Activated CD8-positive, alpha-beta memory T cell treated with anti-CD3 and anti-CD28 coated beads, Interleukin-2, amount 50 U/mL, for 1 hour (primary cell): ENCODE results near the gene COL25A1.
"Not testable (repeated sequence)": the region's sequence is repeated elsewhere in the genome, so short reads cannot be mapped to it uniquely, and the experiment has no call there.

ENCODE experiments used
- DNase-seq: peaks from one replicate; pipeline ENCODE4 v3.0.0-alpha.2; 2020; ENCODE audit errors: extremely low read depth

The COL25A1 gene

DNA sequence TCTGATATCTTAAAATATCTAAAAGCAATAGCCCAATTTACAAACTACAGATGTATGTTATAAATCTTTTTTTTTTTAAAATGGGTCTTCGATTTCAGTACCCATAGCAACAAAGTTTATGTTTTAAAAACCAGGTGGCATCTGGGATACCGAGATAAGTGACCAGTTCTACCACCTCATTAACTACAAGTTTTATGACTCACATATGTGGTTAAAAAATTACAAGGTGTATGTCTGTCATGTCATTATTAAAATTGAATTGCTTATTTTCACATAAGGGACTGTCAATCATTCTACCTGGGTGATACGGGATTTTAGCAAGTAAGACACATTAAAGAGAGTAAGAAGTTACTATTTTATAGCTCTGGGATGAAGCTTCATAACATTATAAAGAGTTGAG is 347.6 kb downstream of the COL25A1 start:
- no peak for DNase-seq

DNA sequence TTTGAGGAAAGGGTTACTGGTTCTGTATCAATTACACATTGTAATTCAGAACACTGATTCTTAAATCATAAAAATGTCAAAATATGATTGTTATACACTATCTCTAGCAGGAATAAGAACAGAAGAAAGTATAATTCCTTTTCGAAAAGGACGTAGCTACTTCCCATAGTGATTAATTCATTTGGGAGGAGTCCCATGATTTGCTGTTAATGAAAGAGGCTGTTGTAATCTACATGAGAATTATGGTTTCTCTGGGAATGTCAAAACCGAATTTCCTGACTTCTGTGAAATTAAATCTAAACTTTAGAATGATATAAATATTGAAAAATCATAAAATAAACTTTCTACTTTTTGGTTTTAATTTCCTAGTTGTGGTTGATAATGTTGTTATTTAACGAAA is 348.5 kb downstream of the COL25A1 start:
- DNase-seq: no peak

DNA sequence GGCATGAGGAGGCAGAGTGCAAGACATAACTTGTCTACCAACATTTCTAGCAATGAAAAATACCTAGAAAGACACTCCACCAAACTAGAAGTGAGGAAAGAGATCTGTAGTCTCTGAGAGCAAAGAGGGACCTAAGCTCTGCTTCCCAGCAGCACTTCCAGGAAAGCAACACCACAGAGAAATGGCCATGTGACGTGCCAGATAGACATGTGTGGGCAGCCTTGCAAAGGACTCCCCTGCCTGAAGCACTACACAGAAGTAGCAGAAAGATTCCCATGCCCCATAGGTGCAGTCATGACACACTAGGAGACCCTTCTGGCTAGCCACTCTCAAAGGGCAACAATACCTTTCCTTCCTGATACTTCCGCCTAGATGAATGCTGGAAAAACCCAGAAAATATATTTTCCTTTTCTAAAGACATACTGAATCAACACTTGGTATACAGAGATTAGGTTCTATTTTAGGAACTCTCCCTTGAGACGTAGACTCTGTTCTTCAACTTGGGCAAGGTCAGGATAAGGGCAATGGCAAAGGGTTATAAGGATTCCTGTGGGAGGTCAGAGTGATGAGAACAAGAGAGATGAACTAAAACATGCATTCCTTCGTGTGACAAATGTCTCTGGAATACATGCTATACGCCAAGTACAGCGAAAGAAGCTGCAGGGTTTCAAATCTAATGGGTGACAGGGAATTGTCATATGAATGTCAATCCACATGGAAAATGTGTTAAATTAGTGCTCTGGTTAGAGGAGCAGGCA is 352.1 kb downstream of the COL25A1 start:
- DNase-seq: no peak

DNA sequence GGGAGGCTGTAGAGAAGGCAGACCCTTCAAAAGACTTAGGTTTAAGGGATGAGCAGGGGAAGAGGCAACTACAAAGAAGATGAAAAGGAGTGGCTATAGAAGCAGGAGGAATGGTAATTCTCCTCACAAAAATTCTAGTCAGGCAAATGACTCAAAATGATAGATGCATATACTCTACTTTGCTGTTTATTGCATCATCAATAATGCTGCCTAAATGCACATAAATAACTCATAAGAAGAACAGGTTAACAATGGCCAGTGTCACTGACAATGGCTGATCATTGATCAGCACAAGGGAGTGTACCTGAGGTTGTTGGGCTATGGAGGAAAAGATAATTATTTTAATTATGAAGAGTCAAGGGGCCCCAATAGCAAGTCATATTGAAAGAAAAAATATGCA is 354.9 kb downstream of the COL25A1 start:
- no peak for DNase-seq

DNA sequence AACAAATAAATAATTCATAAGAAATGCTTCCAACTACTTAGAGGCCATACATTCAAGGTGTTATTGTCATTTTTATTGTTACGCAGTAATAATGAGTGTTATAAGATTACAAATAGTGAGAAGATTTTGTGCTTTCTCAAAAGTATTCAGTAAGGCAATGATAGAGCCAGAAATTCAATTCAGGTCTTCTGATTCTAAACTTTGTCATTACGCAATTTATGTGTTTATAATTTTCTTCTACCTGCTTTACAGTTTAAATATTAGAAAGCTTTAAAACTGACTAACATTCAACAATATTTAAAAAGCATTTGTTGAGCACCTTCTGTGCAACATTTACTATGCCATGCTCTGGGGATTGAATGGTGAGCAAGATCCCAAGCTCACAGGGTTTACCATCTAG is 356.2 kb downstream of the COL25A1 start:
- no peak for DNase-seq

DNA sequence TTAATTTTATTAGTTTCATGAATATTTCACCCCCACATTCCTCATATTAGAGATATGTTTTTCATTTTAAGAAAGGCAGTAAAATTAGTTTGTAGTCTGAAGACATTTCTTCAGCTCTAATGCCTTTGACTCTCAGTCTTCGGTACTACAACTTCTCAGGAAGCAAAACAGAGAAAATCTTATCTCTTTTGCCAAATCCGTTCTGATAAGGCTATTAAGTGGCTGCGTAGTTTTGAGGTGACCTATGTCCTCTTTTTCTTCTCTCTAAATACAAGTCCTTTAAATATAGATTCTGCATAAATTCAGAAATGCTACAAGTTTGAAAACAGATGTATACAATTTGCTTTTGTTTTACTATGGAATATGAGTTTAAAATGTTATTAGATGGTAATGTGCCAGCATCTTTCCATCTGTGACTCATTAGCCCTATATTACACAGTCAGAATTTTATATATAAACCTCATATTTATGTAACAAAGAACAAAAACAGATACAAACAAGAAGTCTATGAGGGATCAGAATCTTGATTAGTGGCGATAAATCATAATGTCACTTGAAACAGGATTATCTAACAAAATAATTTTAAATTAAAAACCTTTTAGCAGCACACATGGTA is 358.4 kb downstream of the COL25A1 start:
- no peak for DNase-seq

DNA sequence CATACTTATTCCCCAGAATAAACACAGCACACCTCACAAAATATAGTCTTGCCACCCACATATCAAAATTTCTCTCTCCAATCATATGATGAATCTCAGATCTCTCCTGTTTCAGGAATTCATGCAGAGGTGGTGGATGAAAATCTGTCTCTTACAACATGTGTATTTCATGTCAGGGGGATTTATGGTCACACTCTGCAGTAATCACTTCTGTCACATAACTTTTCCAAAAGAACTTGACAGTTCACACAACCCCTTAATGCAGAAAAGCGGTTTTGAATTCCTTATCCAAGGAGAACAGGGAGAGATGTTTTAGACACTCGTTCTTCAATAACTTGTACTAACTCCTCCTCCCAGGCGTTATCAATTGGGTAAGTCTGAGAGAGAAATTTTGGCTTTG is 359.1 kb downstream of the COL25A1 start:
- DNase-seq: no peak

DNA sequence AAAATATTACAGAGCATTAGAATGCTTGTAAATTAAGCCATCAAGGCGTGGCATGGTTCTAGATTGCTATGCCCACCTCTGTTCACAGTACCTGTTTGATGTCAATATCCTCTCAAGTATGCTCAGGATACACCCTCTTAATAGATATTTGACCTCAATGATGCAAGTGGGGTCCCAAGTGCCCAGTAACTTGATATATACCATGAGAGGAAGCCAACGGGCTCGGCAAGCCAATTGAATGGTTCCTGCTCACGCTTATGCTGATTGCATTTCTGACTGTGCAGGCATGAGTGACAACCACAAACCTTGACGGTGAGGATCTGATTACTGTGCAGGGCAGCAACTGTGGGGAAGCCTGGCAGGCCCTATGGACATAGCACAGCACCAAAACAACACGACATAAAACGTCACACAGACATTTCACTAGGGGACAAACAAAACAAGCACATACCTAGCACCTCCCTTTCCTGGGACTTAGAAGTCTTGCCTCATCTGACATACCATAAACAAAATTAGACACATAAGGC is 360.5 kb downstream of the COL25A1 start:
- DNase-seq: no peak

DNA sequence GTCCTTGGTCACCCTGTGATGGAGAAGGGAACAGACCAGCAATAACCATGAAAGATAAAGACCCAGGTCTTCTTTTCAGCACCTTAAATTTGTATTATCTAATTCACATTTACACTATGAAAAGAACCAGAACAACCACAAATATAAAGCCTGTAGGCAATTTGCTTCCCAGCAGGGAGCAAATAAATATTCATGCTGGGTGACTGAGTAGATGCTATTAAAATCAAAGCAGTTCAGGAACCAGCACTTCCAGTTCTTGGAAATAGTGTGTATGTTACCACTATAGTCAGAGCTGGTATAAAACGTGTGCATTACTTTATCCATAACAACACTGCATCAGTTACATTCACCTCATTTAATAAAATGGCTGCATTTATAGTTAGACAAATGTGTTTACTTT is 361.8 kb downstream of the COL25A1 start:
- DNase-seq: no peak

DNA sequence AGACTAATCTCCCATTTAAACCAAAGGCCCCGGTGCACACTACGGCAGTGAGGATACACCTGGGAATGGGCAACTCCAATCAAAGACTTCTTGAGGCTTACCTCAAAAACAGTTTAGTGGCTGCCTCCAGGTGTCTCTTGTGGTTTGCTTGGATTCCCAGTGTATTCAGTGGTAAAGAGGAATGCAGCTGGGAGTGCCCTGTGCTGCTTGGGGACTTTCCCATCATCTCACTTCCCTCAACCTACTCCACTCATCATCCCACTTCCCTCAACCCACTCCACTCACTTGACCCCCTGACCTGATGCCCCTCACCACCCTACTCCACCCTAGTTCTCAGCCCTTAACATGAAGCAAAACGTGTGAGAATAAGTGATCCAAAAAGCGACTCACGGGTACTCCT is 362.3 kb downstream of the COL25A1 start:
- no peak for DNase-seq

DNA sequence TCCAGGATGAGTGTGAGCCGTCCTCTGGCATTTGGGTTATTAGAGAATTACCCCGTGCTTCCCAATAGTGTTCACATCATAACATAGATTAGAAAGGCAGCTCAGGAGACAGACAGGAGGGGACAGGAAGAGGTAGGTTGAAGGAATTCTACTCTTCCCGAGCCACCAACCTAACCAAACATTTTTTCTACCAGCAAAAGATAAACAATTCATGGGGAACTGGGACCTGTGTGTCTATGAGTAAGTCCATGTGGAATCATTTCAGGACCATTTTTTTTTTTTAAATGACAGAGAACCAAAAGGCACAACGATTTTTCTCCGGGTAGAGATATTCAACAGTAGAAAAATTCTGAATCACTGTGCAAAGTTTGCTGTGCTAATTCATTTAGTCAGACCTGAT is 365.4 kb downstream of the COL25A1 start:
- DNase-seq: no peak

DNA sequence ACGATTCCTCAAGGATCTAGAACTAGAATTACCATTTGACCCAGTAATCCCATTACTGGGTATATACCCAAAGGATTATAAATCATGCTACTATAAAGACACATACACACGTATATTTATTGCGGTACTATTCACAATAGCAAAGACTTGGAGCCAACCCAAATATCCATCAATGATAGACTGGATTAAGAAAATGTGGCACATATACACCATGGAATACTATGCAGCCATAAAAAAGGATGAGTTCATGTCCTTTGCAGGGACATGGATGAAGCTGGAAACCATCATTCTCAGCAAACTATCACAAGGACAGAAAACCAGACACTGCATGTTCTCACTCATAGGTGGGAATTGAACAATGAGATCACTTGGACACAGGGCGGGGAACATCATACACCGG is 368.5 kb downstream of the COL25A1 start:
- DNase-seq: not testable (repeated sequence)

DNA sequence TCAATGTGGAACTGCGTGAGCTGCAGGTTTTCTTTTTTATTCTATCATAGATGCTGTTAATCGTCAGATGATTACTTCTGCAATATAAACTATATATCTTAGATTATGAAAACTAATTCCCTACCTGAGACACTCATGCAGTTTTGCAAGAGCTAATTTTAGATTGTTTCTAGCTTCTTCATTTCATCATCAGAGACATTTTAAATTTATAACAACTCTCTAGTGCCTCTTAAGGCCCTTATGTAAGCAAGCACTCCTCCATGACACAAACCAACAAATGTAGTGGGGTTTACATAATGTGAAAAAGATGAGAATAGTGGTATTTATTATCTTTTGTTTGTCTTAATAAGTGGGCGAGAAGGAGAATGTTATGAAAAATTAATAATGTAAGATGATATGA is 369.4 kb downstream of the COL25A1 start:
- no peak for DNase-seq

DNA sequence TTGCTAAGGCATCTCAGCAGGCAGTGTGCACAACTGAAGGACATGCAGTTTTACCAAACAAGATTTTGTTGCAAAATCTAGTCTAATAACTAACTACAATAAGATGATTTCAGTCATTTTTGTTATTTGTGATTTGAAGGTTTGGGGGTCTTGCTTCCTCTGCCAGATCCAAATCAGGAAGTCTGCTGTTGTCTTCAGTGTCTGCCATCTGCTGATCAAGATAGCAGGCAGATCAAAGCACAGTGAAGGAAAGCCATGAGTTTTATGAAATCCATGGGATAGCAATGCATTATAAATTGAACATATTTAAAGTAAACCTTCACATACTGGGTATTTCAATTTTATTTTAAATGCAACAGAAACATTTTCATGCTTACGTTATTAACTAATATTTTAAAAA is 370.5 kb downstream of the COL25A1 start:
- no peak for DNase-seq

DNA sequence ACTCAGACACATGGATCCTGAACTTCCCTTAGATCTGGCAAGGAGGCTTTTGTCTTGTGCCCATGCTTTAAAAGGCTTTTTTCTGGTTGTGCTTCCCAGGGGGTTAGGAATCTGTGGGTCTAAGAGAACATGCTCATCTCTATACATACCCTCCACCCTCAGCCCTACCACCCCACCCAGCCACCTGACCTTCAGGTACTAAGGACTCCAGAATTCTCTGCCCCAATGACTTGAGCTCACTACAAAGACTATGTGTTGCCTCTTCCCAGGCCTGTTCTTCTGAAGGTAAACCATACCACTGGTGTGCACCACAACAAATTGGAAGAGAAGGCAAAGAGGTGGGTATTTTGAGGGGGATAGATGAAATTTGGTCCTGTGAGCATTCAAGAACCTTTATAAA is 372.3 kb downstream of the COL25A1 start:
- DNase-seq: no peak

DNA sequence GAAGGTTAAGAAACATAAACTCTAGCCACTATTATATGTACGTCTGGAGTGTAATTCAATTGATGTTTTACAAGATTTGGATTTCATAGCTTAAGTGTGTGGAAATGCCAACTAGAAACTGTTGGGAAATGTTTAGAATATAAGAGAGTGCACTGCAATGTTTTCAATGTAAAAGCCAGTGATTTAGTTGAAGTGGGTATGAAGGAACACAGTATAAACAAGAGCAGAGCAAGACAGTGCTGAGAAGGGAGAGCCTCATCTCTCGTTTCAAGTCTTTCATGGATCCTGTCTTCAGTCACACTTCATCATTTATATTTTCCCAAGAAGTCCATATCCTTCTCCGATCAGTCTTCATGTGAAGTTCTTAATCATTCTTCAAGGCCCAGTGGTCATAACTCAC is 375.7 kb downstream of the COL25A1 start:
- DNase-seq: no peak

DNA sequence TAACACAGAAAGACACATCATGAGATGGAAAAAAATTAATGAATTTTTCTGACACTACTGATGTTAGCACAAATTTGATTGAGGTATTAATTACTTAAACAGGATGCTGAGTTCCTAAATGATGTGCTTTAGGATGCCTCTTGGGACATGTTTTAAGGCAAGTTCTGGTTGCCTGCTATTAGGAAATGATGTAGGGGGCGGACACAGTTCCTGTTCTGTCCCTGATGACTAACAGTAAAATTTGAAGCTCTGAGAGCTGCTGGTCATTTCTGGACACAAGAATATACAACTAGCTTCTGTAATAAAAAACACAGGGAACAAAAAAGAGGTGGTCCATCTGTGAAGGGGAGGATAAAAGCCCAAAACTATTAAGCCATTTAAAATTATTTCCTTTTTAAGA is 376.4 kb downstream of the COL25A1 start:
- no peak for DNase-seq

DNA sequence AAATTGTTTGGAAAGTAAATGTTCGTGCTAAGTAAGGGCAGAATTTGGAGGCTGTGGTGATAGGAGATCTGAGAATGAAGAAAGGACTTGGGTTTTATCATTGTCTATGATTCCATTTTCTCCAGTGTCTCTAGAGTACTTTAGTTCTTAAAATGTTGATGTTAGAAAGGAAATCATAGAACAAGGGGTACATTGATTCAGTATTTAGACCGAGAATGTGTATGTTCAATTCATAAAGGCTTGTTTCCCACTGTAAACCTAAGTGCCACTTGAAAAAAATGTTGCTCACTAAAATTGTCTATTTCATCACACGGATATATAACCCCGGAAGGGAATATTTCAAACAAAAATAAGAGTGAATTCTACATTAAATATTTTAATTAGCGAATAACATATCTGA is 380.3 kb downstream of the COL25A1 start:
- DNase-seq: no peak

DNA sequence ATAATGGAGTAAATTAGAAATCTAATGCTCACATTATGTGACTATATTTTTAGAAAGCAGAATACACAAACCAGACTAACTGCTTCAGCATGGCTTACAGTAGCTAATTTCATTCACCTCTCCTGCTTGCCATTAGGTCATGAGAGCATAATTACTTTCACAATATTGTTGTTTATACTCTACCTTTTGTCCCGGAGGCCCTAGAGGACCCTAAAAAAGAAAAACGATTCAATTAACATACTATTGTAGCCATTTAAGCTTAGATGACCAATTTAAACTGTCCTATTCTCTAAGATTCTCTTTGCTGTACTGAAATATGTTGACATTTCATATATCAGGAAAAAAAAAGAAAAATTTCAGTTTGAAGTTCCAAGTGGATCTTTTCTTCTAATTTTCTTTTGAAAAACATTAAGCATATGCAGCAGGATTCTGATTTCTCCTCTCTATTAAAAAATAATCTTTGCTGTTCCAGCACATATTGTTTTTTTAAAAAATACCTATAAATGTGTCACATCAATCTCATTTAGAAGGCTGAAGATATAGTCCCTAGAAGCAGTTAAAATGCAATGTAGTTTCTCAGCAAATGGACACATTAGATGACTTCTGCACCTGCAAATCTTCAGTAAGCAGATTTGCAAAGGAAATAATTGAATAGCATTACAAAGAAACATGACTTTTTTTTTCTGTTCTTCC is 381.9 kb downstream of the COL25A1 start:
- DNase-seq: no peak

DNA sequence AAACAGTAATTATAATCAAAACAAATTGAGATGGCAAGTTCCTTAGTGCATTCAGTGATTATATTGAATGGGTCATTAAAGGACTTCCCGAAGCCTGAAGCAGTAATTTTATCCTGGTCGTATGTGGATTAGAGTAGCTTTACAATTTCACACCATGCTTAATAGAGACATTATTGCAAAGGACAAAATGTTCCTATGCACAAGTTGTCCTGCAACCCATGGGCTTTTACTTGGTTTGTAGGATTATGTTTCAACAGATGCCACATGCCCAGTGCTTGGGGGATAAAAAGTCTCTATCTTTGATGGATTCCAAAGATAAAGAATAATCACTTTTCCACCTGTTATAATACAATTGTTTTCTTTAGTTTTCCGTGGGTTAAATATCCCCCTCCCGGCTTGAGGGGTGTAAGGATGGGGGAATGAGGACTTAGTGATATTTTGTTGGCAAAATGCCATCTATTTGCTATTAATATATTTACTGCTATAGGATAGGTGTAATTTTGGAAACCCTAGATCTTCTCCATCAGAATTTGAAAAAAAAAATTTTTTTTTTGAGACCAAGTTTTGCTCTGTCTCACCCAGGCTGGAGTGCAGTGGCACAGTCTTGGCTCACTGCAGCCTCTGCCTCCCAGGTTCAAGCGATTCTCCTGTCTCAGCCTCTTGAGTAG is 383.1 kb downstream of the COL25A1 start:
- DNase-seq: no peak

DNA sequence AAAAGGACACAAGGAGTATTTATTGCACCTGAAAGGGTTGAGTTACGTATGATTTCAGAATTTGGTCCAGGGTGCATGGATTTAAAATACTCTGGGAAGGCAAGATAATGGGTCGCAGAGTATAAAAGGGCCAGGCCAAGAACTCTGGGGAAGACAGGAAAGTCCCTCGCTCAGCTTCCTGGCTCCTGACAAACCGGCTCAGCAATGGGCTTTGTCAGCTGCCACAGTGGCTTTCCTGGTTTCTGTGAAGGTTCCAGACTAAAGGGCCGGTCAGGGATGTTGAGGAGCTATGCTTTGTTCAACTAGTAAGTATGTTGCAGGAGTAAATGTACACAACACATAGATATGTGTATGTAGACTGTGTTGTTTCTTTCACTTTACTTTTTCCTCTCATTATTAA is 385.2 kb downstream of the COL25A1 start:
- no peak for DNase-seq

DNA sequence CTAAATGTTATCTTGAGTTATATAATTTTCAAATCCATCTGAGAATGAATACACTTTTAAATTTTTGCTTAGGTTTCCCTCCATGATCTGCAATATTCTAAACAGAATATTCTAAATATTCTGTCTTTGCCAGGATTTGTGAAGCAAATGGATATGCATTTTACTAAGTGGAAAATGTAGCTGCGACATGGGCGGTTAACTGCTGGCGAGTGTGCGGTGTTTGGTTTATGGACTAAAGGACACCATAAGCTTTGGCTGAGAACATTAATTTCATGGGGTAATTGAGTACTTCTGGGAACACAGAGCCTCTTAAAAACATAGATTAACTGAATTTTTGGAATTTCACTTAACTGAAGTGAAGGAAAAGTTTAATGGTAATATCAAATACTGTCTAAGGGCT is 385.8 kb downstream of the COL25A1 start:
- DNase-seq: no peak
